Psoas muscle (tissue), 8 donors: ENCODE measurements around the gene EPB41L2. TPM values are rescaled to one million over a fixed set of nuclear protein-coding genes. Genes with fewer than 3 reads are reported as not detected.
"Not testable (repeated sequence)": the region's sequence is repeated elsewhere in the genome, so short reads cannot be mapped to it uniquely, and the experiment has no call there.

Experiments used
- ATAC-seq, 4 donors: fragments of 200-7000 bp; cut with Tn5 transposase; one replicate each; pipeline ENCODE4 v1.9.1; 2020; ENCODE audit warnings: moderate library complexity in 3 of 4, mild to moderate bottlenecking in 2 of 4
- DNase-seq, 2 donors: peaks; one replicate each; pipeline ENCODE4 v3.0.0-alpha.2; 2020
- H3K27ac ChIP-seq: fragments of 200-600 bp; one replicate; pipeline ENCODE4 v1.8.0; 2022
- H3K27me3 ChIP-seq, 3 donors: fragments of 200-600 bp in 1 of 3; one replicate each; pipeline versions ENCODE4 v1.6.1 to v1.8.0; 2013 to 2022; ENCODE audit warnings: low read length in 2 of 3, mild to moderate bottlenecking in 2 of 3, moderate library complexity in 1 of 3; ENCODE audit not compliant: insufficient read depth in 3 of 3
- H3K36me3 ChIP-seq, 2 donors: fragments of 200-600 bp in 1 of 2; one replicate each; pipeline versions ENCODE4 v1.6.1 to v1.8.0; 2013 to 2022; ENCODE audit warnings: low read depth in 1 of 2, mild to moderate bottlenecking in 1 of 2, moderate library complexity in 1 of 2; ENCODE audit not compliant: insufficient read depth in 1 of 2
- H3K4me1 ChIP-seq: fragments of 200-600 bp; one replicate; pipeline ENCODE4 v1.8.0; 2022
- H3K4me3 ChIP-seq: fragments of 200-600 bp; one replicate; pipeline ENCODE4 v1.8.0; 2022; ENCODE audit warnings: mild to moderate bottlenecking
- H3K9me3 ChIP-seq: fragments of 200-600 bp; one replicate; pipeline ENCODE4 v1.8.0; 2022
- CTCF ChIP-seq: fragments of 200-600 bp; IDR thresholded peaks from one replicate; pipeline ENCODE4 v1.8.0; 2022; ENCODE audit warnings: antibody characterized with exemption
- WGBS, 3 donors: extraction: QIAGEN DNeasy Blood & Tissue Kit; methylation state at CpG; one replicate each; pipeline versions ENCODE4 v1.1.6 to v1.1.7; 2013; 5-methylcytosine and 5-hydroxymethylcytosine counted together
- intact Hi-C, 2 donors: fragments of 100-400 bp; cut with DNase I; formaldehyde crosslinking; loops; one replicate each; pipeline versions ENCODE4 v1.11.0 to v1.14.2; 2022
- polyA plus RNA-seq, 3 donors: library from polyadenylated mRNA; stranded (reverse); fragments of 200-250 nt; gene quantifications; one replicate each; pipeline ENCODE4 v1.2.3, GENCODE V29; 2013
- total RNA-seq, 4 donors: library from RNA; stranded (reverse); fragmentation: NEBNext Ultra II Directional in 2 of 4; extraction: Animal tissue kit (Norgen Biotek cat#: 25700) in 2 of 4; gene quantifications; one replicate each; pipeline versions ENCODE4 v1.2.1 to v1.2.4, GENCODE V29; 2021 to 2023
- donor health status: healthy with polysubstance abuse.
- donor health status: DM: no; HTN: no; CAD: no; lungs with moderate emphysema.
- donor health status: Bipolar disorder and iron deficiency.
- donor health status: healthy.
- donor health status: DM: yes; HTN: yes; CAD: no.
- donor health status: DM: no; HTN: no; CAD: no.
- donor health status: DM: no; HTN: no; CAD: no.
- donor health status: DM: yes; HTN: yes; CAD: no.

Gene EPB41L2
- total and polyA plus RNA-seq, 7 donors: 8.5 to 75.7 (median 22.7) TPM

- Histone ChIP-seq H3K4me3 (no peak overlapping the region), H3K27me3 (no peaks in the 10 kb centered on the region), H3K9me3 (no peaks in the 10 kb centered on the region), H3K27ac (no peak overlapping the region), H3K36me3 (no peaks in the 10 kb centered on the region), H3K4me1 (no peaks in the 10 kb centered on the region)
- 84 to 88% (median 87%) methylated on average over 4 of the region's 4 CpGs for WGBS, 3 donors
- no peak for DNase-seq
- intact Hi-C loops: no loop called here
- no peak for ATAC-seq
- TF ChIP-seq CTCF: no peak
These were observed 40.3 kb upstream of the EPB41L2 start for GRCh38 chr6:131103296-131103695.

GRCh38 chr6:131101911-131102680 is 39.1 kb upstream of the EPB41L2 start:
- Histone ChIP-seq H3K27ac (no peak overlapping the region), H3K4me3 (no peak overlapping the region), H3K27me3 (no peaks in the 10 kb centered on the region), H3K36me3 (no peaks in the 10 kb centered on the region), H3K4me1 (no peaks in the 10 kb centered on the region), H3K9me3 (no peaks in the 10 kb centered on the region)
- WGBS, 3 donors: 69 to 74% (median 73%) methylated on average over 5 of the region's 5 CpGs
- ATAC-seq: no peak
- TF ChIP-seq CTCF: no peak
- no peak for DNase-seq
- intact Hi-C loops: no loop called here

GRCh38 chr6:131096786-131097185 is 33.7 kb upstream of the EPB41L2 start:
- Histone ChIP-seq H3K36me3 (no peaks in the 10 kb centered on the region), H3K27ac (no peak overlapping the region), H3K9me3 (peaks cover 4% of the 10 kb centered on the region), H3K4me3 (no peak overlapping the region), H3K27me3 (no peaks in the 10 kb centered on the region), H3K4me1 (no peaks in the 10 kb centered on the region)
- 85 to 89% (median 86%) methylated on average over 3 of the region's 3 CpGs for WGBS, 3 donors
- DNase-seq (no peak), ATAC-seq (no peak)
- no peak for TF ChIP-seq CTCF
- intact Hi-C loops: no loop called here

- Histone ChIP-seq H3K4me3 (no peak overlapping the region), H3K36me3 (no peaks in the 10 kb centered on the region), H3K4me1 (no peaks in the 10 kb centered on the region), H3K27ac (no peak overlapping the region), H3K27me3 (no peaks in the 10 kb centered on the region), H3K9me3 (peaks cover 4% of the 10 kb centered on the region)
- TF ChIP-seq CTCF: no peak
- 91 to 100% (median 91%) methylated on average over 1 of the region's 1 CpG for WGBS, 3 donors
- intact Hi-C loops: no loop called here
- ATAC-seq: no peak
- DNase-seq: no peak
These were observed 30.3 kb upstream of the EPB41L2 start for GRCh38 chr6:131093334-131093733.

GRCh38 chr6:131091944-131092343 is 28.9 kb upstream of the EPB41L2 start:
- H3K36me3 ChIP-seq, ATAC-seq, H3K4me3 ChIP-seq, H3K4me1 ChIP-seq, H3K9me3 ChIP-seq, intact Hi-C loops, H3K27me3 ChIP-seq, H3K27ac ChIP-seq, DNase-seq: not testable (repeated sequence)
- WGBS, 3 donors: 93 to 96% (median 94%) methylated on average over 5 to 7 of the region's 7 CpGs

- H3K36me3 ChIP-seq, DNase-seq, H3K27me3 ChIP-seq, ATAC-seq, intact Hi-C loops, H3K4me3 ChIP-seq, H3K4me1 ChIP-seq, H3K27ac ChIP-seq, H3K9me3 ChIP-seq: not testable (repeated sequence)
- WGBS, 3 donors: 78 to 90% (median 89%) methylated on average over 3 of the region's 3 CpGs
These were observed 27.3 kb upstream of the EPB41L2 start for GRCh38 chr6:131090339-131090738.
